T47D (cell line): ENCODE results near the gene LIN37.
A peak's percentile ranks its signal among the peaks of the same experiment; 100 is the strongest.

Experiments used
- DNase-seq, 2 experiments: peaks; one replicate each; pipeline versions ENCODE4 v3.0.0 to v3.0.0-alpha.2; 2011 to 2012; ENCODE audit warnings: low read depth in 1 of 2, low spot score in 1 of 2
- JUND ChIP-seq: IDR thresholded peaks from 2 replicates; pipeline ENCODE4 v1.6.1; 2012; ENCODE audit warnings: low read depth
- in situ Hi-C: cut with HindIII; loops from 2 replicates; pipeline ENCODE4 v1.10.0; 2016; ENCODE audit warnings: low sequenced_read_pairs, low pct_unique_long_range_greater_than_20kb

Gene LIN37

DNA sequence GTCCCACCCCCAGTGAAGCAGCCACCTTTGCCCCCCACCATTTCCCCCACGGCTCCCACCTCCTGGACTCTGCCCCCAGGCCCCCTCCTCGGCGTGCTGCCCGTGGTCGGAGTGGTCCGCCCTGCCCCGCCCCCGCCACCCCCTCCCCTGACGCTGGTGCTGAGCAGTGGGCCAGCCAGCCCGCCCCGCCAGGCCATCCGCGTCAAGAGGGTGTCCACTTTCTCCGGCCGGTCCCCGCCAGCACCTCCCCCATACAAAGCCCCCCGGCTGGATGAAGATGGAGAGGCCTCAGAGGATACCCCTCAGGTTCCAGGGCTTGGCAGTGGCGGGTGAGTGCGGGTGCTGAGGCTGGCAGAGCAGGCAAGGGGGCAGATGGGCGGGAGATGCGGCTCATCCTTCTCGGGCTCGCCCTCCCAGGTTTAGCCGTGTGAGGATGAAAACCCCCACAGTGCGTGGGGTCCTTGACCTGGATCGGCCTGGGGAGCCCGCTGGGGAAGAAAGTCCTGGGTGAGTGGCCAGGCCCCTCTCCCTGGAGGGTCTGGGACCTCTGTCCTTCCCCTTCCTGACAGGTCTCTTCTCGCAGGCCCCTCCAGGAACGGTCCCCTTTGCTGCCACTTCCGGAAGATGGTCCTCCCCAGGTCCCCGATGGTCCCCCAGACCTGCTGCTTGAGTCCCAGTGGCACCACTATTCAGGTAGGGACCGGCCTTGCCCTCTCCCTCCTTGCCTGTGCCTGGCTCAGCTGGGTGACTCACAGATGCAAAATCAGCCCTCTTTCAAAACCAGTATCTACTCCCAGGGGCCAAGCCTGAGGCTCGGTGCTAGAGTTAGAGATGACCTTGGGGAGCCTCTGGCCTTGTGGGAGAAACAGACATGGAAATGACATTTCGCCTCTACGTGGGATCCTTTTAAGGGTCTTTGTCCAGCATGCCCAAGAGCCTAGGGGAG lies 14.9 kb upstream of the LIN37 start:
- in situ Hi-C loops, result no loop called here
- no peak for TF ChIP-seq JUND
- DNase-seq, result no peak

- DNase-seq, result no peak
- no peak for TF ChIP-seq JUND
- in situ Hi-C loops, result no loop called here
Measured at GRCh38 chr19:35734273-35734672, 14.1 kb upstream of the LIN37 start.

DNA sequence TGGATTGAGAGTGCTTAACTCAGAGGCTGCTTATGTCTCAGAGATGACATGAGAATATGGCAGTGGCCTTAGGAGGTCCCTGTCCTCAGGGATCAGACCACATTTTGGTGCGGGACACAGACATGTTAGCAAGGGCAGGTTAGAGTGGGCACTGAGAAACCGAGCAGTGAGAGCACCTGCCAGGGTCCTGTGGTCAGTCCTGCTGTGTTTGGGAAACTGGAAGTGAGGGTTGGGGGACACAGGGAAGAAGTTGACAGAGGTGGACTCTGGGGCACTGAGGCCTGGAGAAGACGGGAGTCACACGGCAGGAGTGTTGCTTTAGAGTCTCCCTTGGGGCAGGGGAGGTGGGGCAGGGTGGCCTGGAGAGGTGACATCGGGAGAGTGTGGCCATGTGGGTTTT lies 13.5 kb upstream of the LIN37 start:
- in situ Hi-C loops, result no loop called here
- DNase-seq, result no peak
- no peak for TF ChIP-seq JUND

GRCh38 chr19:35736913-35737886 lies 11.2 kb upstream of the LIN37 start:
- no peak for TF ChIP-seq JUND
- in situ Hi-C loops, result no loop called here
- DNase-seq, result peak in 1 of 2 experiments; percentile 35

- TF ChIP-seq JUND, result no peak
- no peak for DNase-seq
- in situ Hi-C loops, result no loop called here
Measured at GRCh38 chr19:35738021-35738886, 10.1 kb upstream of the LIN37 start.

- no peak for TF ChIP-seq JUND
- in situ Hi-C loops, result no loop called here
- no peak for DNase-seq
Measured at GRCh38 chr19:35738887-35739229, 9.5 kb upstream of the LIN37 start.

- in situ Hi-C loops, result no loop called here
- no peak for DNase-seq
Measured at GRCh38 chr19:35739275-35740107, 8.9 kb upstream of the LIN37 start.

GRCh38 chr19:35740108-35740422 lies 8.3 kb upstream of the LIN37 start:
- in situ Hi-C loops, result no loop called here
- DNase-seq, result no peak
- TF ChIP-seq JUND, result no peak

More at GRCh38 chr19:35739275-35740107, 8.9 kb upstream of the LIN37 start:
- TF ChIP-seq JUND, result no peak

DNA sequence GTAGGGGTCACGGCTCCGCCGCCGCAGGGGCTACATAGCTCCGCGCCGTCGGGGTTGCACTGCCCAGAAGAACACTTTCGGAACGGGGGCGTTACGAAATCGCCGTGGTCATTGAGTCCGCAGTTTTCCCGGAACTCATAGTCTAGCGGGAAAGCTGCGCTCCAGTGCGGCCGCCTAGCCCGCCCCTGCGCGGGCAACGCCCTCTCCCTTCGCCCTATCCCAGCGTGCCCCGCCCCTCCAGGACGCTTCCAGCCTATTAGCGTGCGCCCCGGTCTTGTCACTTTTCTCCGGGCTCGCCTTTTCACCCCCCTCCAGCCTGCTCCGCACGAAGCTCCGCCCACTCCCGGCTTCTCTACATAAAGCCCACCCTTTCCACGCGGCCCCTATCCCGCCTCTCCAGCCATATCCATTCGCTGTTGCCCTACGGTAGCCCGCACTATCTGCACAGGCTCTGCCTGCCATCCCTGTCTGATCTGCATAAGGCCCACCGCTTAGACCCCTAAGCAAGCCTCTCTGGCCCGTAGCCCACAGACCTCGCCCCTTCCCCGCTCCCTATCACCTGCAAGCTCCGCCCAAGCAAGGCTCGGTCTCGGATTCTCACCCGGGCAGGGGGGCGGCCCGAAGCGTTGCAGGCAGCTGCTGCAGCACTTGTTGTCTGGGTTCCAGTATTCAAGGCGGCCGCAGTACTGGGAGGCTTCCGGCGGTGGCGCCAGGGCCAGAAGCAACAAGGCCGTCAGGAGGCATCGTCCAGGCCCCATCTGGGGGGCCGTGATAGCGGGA lies 7.8 kb upstream of the LIN37 start:
- in situ Hi-C loops, result no loop called here
- TF ChIP-seq JUND, result no peak
- DNase-seq, result peak; percentile 95

- in situ Hi-C loops, result no loop called here
- no peak for TF ChIP-seq JUND
- no peak for DNase-seq
Measured at GRCh38 chr19:35741203-35741515, 7.2 kb upstream of the LIN37 start.
